GM21528 (cell line): ENCODE measurements around the gene OR5L1.

Experiments used
- ATAC-seq: cut with Tn5 transposase; IDR thresholded peaks from one replicate; pipeline ENCODE4 v1.9.1; 2021; ENCODE audit warnings: mild to moderate bottlenecking, moderate library complexity; ENCODE audit not compliant: unreplicated experiment, low FRiP score

The OR5L1 gene

GRCh38 chr11:55811067-55811466 is at the start of gene OR5L1:
Gene OR5L1, plus strand, starts transcription at chr11:55811367. Its CDS starts 100 bp downstream, at chr11:55811467.
- ATAC-seq: no peak

- no peak for ATAC-seq
Observed at GRCh38 chr11:55773138-55773537, 38.0 kb upstream of the OR5L1 start, which contains the start of gene OR5D13. Gene OR5D13, plus strand, starts transcription at chr11:55773438. Its CDS starts 0 bp downstream, at chr11:55773438.

GRCh38 chr11:55791606-55792005 is 19.6 kb upstream of the OR5L1 start:
- ATAC-seq: no peak

GRCh38 chr11:55793321-55793720 is 17.8 kb upstream of the OR5L1 start:
- ATAC-seq: no peak

GRCh38 chr11:55795256-55795655 is 15.9 kb upstream of the OR5L1 start, which contains the start of gene OR5D14:
Gene OR5D14, plus strand, starts transcription at chr11:55795556. Its CDS starts 0 bp downstream, at chr11:55795556.
- no peak for ATAC-seq

GRCh38 chr11:55806248-55806647 is 4.9 kb upstream of the OR5L1 start:
- ATAC-seq: no peak

- ATAC-seq: no peak
Observed at GRCh38 chr11:55819330-55819729, 8.2 kb downstream of the OR5L1 start, which contains the start of gene OR5D18. Gene OR5D18, plus strand, starts transcription at chr11:55819630. Its CDS starts 0 bp downstream, at chr11:55819630.

GRCh38 chr11:55826919-55827318 is 15.8 kb downstream of the OR5L1 start, which contains the start of gene OR5L2:
Gene OR5L2, plus strand, starts transcription at chr11:55827219. Its CDS starts 0 bp downstream, at chr11:55827219.
- ATAC-seq: no peak

GRCh38 chr11:55838452-55838851 is 27.3 kb downstream of the OR5L1 start, which contains the start of gene OR5D16:
Gene OR5D16, plus strand, starts transcription at chr11:55838752. Its CDS starts 0 bp downstream, at chr11:55838752.
- ATAC-seq: no peak

GRCh38 chr11:55847453-55847852 is 36.3 kb downstream of the OR5L1 start:
- ATAC-seq: no peak

- no peak for ATAC-seq
Observed at GRCh38 chr11:55849037-55849436, 37.9 kb downstream of the OR5L1 start.

GRCh38 chr11:55852141-55852540 is 41.0 kb downstream of the OR5L1 start:
- no peak for ATAC-seq

GRCh38 chr11:55854704-55855103 is 43.5 kb downstream of the OR5L1 start:
- no peak for ATAC-seq
